ENCODE data around the gene SAMD11.

- no peak for TF ChIP-seq THAP7 (CRISPR knock-in tag; IDR thresholded peaks at IDR 0.05)
- TF ChIP-seq JDP2 (CRISPR knock-in tag; IDR thresholded peaks at IDR 0.05; ENCODE audit: borderline replicate concordance): no peak
- TF ChIP-seq POLR2AphosphoS5 (IDR thresholded peaks at IDR 0.05; ENCODE audit: low read depth, low read length): no peak
- no peak for TF ChIP-seq SMAD1 (CRISPR knock-in tag; IDR thresholded peaks at IDR 0.05; ENCODE audit: borderline replicate concordance, low read depth)
- TF ChIP-seq ZNF792 (CRISPR knock-in tag; IDR thresholded peaks at IDR 0.05): no peak
Observed at GRCh38 chr1:940107-941014, 16.6 kb downstream of the SAMD11 start.

All from HepG2 (cell line).